ENCODE data around the gene SHKBP1.
A peak's percentile ranks its signal among the peaks of the same experiment; 100 is the strongest.
"Not testable (repeated sequence)": the region's sequence is repeated elsewhere in the genome, so short reads cannot be mapped to it uniquely, and the experiment has no call there.

Gene SHKBP1

GRCh38 chr19:40614622-40615411, 38.1 kb downstream of the SHKBP1 start:
- peak; percentile 83 for DNase-seq (ENCODE audit: low read depth, low spot score)

DNA sequence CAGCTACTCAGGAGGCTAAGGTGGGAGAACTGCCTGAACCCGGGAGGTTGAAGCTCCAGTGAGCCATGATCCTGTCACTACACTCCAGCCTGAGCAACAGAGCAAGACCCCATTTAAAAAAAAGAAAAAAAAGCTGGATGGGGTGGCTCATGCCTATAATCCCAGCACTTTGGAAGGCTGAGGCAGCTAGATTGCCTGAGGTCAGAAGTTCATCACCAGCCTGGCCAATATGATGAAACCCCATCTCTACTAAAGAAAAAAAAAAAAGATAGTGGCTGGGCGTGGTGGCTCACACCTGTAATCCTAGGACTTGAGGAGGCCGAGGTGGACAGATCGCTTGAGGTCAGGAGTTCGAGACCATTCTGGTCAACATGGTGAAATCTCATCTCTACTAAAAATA, 39.5 kb downstream of the SHKBP1 start:
- no peak for DNase-seq (ENCODE audit: low read depth, low spot score)

DNA sequence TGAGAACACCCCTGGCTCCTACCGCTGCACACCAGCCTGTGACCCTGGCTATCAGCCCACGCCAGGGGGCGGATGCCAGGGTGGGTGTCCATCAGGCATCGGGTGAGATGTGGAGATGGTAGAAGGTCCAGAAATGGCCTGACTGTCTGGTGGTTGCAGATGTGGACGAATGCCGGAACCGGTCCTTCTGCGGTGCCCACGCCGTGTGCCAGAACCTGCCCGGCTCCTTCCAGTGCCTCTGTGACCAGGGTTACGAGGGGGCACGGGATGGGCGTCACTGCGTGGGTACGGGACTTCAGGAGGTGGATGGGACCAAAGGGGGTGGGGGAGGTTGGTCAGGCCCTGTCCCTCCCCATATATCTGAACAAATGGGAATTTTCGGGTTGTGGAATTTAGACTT, 40.3 kb downstream of the SHKBP1 start:
- DNase-seq (ENCODE audit: low read depth, low spot score): no peak

- no peak for DNase-seq (ENCODE audit: low read depth, low spot score)
These were observed 41.3 kb downstream of the SHKBP1 start for GRCh38 chr19:40617961-40618360.

- DNase-seq (ENCODE audit: low read depth, low spot score): no peak
These were observed 42.9 kb downstream of the SHKBP1 start for GRCh38 chr19:40619333-40620160.

DNA sequence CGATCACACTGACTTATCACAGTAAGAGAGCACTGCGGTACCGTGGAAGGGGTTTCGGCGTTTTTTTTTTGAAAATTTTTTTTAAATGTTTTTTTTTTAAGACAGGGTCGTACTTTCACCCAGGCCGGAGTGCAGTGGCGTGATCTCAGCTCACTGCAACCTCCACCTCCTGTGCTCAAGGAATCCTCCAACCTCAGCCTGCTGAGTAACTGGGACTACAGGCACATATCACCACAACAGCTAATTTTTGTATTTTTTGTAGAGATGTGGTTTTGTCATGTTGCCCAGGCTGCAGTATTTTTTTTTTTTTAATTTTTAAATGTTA, 43.5 kb downstream of the SHKBP1 start:
- DNase-seq (ENCODE audit: low read depth, low spot score): no peak

GRCh38 chr19:40621283-40621682, 44.6 kb downstream of the SHKBP1 start:
- no peak for DNase-seq (ENCODE audit: low read depth, low spot score)

- DNase-seq (ENCODE audit: low read depth, low spot score): no peak
These were observed 45.5 kb downstream of the SHKBP1 start for GRCh38 chr19:40621966-40622772.

- no peak for DNase-seq (ENCODE audit: low read depth, low spot score)
These were observed 46.1 kb downstream of the SHKBP1 start for GRCh38 chr19:40622773-40623075.

- no peak for DNase-seq (ENCODE audit: low read depth, low spot score)
These were observed 47.0 kb downstream of the SHKBP1 start for GRCh38 chr19:40623403-40624251.

DNA sequence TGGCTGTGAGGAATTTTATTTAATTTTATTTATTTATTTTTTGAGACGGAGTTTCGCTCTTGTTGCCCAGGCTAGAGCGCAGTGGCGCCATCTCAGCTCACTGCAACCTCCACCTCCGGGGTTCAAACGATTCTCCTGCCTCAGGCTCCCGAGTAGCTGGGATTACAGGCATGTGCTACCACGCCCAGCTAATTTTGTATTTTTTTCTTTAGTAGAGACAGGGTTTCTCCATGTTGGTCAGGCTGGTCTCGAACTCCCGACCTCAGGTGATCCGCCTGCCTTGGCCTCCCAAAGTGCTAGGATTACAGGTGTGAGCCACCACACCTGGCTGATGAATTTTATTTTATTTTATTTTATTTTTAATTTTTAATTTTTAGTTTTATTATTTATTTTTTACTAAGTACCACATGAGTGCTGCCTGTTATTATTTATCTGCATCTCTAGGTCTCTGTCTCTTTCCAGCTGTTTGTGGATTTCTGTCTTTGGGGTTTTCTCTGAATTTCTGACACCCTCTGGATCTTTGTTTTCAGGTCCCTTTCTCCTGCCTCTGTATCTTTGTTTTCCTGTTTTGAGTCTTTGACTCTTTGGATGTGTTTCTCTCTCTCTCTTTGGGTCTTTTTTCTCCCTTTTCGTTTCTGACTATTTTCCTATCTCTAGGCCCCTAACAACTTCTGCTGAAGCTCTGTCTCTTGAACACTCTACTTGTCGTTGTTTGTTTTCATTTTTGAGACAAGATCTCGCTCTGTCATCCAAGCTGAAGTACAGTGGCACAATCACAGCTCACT, 47.9 kb downstream of the SHKBP1 start:
- DNase-seq (ENCODE audit: low read depth, low spot score): not testable (repeated sequence)

DNA sequence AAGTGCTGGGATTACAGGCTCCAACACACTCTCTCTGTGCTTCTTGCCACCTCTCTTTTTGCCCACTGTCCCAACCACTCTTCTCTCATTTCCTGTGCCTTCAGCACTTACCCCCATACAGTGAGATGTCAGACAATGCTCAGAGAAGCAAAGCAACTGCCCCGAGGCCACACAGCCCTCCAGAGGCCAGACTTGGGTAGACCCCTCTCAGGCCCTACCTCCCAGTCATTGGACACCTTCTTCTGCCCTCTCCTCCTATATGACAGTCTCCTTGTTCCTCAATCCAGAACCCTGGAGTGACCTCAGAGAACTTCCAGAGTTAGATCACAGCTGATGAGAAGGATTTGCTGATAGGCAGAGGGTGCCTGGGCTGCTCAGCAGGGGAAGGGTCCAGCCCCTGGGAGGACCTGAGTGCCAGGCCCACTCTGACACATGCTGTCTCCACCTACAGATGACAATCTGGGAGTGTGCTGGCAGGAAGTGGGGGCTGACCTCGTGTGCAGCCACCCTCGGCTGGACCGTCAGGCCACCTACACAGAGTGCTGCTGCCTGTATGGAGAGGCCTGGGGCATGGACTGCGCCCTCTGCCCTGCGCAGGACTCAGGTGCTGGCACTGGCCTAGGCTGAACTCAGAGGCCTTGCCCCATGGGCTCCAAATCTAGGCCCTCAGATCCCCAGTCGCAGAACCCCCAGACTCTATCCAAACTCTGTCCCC, 48.9 kb downstream of the SHKBP1 start:
- no peak for DNase-seq (ENCODE audit: low read depth, low spot score)

- no peak for DNase-seq (ENCODE audit: low read depth, low spot score)
These were observed 50.2 kb downstream of the SHKBP1 start for GRCh38 chr19:40626918-40627317.

DNA sequence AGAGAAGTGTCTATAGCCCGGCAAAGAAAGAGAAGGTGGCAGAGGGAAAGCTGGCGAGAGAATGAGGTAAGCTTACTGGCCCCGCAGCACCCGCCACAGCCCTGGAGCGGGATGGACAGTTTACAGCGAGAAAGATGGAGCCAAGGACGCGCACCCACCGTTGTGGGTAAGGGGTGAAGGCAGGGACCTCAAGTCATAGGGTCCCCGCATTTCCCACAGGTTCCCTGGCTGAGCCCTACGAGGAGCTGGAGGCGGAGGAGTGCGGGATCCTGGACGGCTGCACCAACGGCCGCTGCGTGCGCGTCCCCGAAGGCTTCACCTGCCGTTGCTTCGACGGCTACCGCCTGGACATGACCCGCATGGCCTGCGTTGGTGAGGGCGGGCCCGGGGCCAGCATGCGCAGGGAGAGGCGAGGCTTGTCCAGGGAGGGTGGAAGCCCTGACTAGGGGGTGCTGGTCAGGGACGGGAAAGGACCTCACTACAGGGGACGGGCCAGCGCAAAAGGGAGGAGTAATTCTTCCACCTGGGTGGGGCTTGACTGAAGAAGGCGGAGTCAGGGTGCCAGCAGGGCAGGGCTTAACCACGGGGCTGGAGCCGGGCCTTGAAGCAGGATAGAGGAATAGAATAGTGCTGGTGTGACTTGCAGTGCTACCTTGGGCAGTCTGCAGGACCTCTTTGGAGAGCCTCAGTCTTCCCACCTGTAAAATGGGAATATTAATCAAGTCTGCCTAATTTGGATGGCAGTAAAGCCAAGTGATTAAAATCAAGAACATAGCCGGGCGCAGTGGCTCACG, 51.0 kb downstream of the SHKBP1 start:
- no peak for DNase-seq (ENCODE audit: low read depth, low spot score)

DNA sequence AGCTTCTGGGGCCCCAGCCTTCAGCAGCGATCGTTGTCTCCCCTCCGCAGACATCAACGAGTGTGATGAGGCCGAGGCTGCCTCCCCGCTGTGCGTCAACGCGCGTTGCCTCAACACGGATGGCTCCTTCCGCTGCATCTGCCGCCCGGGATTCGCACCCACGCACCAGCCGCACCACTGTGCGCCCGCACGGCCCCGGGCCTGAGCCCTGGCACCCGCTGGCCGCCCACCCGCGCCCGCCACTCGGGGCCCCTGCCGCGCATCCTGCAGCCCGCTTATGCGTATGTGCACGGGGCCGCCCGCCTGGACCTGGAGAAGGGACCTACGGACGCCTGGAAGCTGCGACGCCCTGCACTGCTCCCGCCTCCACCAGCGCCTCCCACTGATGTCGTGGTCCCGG, 52.7 kb downstream of the SHKBP1 start:
- DNase-seq (ENCODE audit: low read depth, low spot score): no peak

DNA sequence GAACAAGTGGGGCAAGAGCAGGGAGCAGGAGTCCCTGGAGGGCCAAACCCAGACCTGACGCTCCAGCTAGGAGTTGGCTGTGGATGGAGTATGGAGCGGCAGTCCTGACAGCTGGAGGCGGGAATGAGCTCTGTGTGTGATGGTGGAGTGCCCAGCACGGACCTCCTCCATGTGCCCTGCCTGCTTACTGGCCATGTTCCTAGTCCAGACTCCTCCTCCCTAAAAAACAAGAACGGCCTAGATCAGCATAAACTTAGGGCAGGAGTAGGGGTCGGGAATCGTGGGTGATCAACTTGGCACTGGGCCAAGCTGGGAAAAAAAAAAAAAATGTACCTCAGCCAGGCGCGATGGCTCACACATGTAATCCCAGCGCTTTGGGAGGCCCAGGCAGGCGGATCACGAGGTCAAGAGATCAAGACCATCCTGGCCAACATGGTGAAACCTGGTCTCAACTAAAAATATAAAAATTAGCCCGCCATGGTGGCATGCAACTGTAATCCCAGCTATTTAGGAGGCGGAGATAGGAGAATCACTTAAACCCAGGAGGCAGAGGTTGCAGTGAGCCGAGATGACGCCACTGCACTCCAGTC, 54.0 kb downstream of the SHKBP1 start:
- DNase-seq (ENCODE audit: low read depth, low spot score): no peak

DNA sequence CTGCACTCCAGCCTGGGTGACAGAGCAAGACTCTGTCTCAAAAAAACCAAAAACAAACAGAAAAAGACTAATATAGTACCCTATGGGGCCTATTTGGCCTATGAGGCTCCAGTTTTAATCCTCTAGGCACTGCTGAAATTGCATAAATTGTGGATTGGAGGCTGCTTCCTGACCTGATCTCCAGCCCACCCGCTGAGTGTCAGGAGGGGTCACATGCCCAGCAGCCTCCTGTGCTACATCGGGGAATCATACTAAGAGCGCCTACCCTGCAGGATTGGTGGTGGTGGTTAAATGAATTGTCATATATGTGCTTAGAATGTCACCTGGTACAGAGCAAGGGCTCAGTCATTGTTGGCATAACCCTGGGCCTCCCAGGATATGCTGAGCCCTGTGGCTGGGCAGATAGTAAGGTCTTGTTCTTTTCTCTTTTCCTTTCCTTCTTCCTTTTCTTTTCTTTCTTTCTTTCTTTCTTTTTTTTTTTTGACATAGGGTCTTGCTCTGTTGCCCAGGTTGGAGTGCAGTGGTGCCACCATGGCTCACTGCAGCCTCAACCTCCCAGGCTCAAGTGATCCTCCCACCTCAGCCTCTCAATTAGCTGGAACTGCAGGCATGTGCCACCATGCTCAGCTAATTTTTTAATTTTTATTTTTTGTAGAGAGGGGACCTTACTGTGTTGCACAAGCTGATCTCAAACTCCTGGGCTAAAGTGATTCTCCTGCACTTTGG, 55.8 kb downstream of the SHKBP1 start:
- DNase-seq (ENCODE audit: low read depth, low spot score): no peak

DNA sequence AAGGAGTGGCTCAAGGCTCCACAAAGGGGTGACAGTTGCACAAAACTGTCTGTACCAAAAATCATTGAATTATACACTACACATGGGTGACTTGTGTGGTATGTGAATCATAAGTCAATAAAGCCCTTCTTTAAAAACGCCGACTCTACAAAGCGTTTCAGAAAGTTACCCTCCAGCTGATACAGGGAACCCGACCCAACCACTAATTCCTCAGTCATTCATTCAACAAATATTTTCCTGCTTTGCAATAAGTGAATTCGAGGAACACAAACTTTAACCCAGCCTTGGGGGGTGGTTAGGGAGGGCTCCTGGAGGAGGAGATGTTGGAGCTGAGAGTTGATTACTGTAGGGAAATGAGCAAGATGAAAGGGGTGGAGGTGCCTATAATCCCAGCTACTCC, 56.5 kb downstream of the SHKBP1 start:
- no peak for DNase-seq (ENCODE audit: low read depth, low spot score)
